ENCODE results near the gene NPAS4. TPM values are rescaled to one million over a fixed set of nuclear protein-coding genes. Genes with fewer than 3 reads are reported as not detected.

Gene NPAS4
- total and polyA plus RNA-seq, 9 of the 15 experiments (the other 6 are each of a cell fraction or from before 2014, with no cell fraction given): not detected

DNA sequence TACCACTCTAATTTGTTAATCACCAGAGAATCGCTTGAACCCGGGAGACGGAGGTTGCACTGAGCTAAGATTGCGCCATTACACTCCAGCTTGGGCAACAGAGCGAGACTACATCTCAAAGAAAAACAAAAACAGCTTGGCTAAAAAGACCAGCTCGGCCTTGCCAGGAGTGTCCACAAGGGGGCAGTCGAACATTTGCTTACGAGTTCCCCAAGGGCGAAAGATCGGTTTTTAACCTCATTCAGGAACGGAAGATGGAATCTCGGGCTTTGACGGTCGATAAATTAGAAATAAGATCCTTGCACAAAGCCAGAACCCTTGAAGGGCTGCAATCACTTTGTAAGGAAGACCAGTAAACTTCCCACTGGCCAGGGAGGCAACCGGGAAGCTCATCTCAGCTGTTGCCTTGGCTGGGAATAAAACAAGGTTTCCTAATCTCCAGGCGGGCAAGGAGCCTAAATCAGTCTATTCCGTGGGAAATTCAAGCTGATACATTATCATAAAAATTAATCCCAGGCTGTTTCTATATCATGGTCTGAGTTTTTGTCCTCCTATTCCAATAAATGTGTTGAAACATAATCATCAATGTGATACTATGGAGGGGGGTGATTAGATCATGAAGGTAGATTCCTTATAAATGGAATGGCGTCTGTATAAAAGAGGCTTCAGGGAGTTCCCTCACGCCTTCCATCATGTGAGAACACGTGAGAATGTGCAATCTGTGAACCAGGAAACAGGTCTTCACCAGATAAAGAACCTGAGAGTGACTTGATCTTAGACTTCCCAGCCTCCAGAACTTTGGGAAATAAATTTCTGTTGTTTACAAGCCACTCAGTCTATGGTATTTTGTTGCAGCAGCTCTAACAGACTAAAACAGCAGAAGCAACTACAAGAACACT, 34.4 kb upstream of the NPAS4 start (continued):
- TF ChIP-seq, protein P1, sequence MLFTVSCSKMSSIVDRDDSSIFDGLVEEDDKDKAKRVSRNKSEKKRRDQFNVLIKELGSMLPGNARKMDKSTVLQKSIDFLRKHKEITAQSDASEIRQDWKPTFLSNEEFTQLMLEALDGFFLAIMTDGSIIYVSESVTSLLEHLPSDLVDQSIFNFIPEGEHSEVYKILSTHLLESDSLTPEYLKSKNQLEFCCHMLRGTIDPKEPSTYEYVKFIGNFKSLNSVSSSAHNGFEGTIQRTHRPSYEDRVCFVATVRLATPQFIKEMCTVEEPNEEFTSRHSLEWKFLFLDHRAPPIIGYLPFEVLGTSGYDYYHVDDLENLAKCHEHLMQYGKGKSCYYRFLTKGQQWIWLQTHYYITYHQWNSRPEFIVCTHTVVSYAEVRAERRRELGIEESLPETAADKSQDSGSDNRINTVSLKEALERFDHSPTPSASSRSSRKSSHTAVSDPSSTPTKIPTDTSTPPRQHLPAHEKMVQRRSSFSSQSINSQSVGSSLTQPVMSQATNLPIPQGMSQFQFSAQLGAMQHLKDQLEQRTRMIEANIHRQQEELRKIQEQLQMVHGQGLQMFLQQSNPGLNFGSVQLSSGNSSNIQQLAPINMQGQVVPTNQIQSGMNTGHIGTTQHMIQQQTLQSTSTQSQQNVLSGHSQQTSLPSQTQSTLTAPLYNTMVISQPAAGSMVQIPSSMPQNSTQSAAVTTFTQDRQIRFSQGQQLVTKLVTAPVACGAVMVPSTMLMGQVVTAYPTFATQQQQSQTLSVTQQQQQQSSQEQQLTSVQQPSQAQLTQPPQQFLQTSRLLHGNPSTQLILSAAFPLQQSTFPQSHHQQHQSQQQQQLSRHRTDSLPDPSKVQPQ (CRISPR knock-in tag; IDR thresholded peaks at IDR 0.05; ENCODE audit: borderline replicate concordance): no peak
- TF ChIP-seq, protein P2, sequence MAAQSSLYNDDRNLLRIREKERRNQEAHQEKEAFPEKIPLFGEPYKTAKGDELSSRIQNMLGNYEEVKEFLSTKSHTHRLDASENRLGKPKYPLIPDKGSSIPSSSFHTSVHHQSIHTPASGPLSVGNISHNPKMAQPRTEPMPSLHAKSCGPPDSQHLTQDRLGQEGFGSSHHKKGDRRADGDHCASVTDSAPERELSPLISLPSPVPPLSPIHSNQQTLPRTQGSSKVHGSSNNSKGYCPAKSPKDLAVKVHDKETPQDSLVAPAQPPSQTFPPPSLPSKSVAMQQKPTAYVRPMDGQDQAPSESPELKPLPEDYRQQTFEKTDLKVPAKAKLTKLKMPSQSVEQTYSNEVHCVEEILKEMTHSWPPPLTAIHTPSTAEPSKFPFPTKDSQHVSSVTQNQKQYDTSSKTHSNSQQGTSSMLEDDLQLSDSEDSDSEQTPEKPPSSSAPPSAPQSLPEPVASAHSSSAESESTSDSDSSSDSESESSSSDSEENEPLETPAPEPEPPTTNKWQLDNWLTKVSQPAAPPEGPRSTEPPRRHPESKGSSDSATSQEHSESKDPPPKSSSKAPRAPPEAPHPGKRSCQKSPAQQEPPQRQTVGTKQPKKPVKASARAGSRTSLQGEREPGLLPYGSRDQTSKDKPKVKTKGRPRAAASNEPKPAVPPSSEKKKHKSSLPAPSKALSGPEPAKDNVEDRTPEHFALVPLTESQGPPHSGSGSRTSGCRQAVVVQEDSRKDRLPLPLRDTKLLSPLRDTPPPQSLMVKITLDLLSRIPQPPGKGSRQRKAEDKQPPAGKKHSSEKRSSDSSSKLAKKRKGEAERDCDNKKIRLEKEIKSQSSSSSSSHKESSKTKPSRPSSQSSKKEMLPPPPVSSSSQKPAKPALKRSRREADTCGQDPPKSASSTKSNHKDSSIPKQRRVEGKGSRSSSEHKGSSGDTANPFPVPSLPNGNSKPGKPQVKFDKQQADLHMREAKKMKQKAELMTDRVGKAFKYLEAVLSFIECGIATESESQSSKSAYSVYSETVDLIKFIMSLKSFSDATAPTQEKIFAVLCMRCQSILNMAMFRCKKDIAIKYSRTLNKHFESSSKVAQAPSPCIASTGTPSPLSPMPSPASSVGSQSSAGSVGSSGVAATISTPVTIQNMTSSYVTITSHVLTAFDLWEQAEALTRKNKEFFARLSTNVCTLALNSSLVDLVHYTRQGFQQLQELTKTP (IDR thresholded peaks at IDR 0.05; ENCODE audit: low read depth in 1 of 2, partially characterized antibody in 2 of 2): no peak
- TF ChIP-seq ZNF347 (CRISPR knock-in tag; IDR thresholded peaks at IDR 0.05; ENCODE audit: low read depth): no peak
- TF ChIP-seq ZNF431 (CRISPR knock-in tag; IDR thresholded peaks at IDR 0.05): no peak
- no peak for TF ChIP-seq SAFB (IDR thresholded peaks at IDR 0.05; ENCODE audit: borderline replicate concordance, low read depth, low read length)
- TF ChIP-seq ZNF668 (CRISPR knock-in tag; IDR thresholded peaks at IDR 0.05): no peak
- TF ChIP-seq, protein P3, sequence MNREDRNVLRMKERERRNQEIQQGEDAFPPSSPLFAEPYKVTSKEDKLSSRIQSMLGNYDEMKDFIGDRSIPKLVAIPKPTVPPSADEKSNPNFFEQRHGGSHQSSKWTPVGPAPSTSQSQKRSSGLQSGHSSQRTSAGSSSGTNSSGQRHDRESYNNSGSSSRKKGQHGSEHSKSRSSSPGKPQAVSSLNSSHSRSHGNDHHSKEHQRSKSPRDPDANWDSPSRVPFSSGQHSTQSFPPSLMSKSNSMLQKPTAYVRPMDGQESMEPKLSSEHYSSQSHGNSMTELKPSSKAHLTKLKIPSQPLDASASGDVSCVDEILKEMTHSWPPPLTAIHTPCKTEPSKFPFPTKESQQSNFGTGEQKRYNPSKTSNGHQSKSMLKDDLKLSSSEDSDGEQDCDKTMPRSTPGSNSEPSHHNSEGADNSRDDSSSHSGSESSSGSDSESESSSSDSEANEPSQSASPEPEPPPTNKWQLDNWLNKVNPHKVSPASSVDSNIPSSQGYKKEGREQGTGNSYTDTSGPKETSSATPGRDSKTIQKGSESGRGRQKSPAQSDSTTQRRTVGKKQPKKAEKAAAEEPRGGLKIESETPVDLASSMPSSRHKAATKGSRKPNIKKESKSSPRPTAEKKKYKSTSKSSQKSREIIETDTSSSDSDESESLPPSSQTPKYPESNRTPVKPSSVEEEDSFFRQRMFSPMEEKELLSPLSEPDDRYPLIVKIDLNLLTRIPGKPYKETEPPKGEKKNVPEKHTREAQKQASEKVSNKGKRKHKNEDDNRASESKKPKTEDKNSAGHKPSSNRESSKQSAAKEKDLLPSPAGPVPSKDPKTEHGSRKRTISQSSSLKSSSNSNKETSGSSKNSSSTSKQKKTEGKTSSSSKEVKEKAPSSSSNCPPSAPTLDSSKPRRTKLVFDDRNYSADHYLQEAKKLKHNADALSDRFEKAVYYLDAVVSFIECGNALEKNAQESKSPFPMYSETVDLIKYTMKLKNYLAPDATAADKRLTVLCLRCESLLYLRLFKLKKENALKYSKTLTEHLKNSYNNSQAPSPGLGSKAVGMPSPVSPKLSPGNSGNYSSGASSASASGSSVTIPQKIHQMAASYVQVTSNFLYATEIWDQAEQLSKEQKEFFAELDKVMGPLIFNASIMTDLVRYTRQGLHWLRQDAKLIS (CRISPR knock-in tag; IDR thresholded peaks at IDR 0.05): no peak
- TF ChIP-seq, protein P4, sequence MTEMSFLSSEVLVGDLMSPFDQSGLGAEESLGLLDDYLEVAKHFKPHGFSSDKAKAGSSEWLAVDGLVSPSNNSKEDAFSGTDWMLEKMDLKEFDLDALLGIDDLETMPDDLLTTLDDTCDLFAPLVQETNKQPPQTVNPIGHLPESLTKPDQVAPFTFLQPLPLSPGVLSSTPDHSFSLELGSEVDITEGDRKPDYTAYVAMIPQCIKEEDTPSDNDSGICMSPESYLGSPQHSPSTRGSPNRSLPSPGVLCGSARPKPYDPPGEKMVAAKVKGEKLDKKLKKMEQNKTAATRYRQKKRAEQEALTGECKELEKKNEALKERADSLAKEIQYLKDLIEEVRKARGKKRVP (CRISPR knock-in tag; IDR thresholded peaks at IDR 0.05): no peak
- TF ChIP-seq MAFG (tag; conservative IDR thresholded peaks at IDR 0.05): no peak
- no peak for TF ChIP-seq HMG20A (CRISPR knock-in tag; conservative IDR thresholded peaks at IDR 0.05)
- TF ChIP-seq HCFC1 (IDR thresholded peaks at IDR 0.05; ENCODE audit: low read depth, low read length): 0 out of 2 replicates have a peak, but pooled peaks have one; percentile 16
- TF ChIP-seq, protein P5, sequence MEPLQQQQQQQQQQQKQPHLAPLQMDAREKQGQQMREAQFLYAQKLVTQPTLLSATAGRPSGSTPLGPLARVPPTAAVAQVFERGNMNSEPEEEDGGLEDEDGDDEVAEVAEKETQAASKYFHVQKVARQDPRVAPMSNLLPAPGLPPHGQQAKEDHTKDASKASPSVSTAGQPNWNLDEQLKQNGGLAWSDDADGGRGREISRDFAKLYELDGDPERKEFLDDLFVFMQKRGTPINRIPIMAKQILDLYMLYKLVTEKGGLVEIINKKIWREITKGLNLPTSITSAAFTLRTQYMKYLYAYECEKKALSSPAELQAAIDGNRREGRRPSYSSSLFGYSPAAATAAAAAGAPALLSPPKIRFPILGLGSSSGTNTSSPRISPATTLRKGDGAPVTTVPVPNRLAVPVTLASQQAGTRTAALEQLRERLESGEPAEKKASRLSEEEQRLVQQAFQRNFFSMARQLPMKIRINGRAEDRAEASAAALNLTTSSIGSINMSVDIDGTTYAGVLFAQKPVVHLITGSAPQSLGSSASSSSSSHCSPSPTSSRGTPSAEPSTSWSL (CRISPR knock-in tag; IDR thresholded peaks at IDR 0.05; ENCODE audit: borderline replicate concordance): no peak
- no peak for TF ChIP-seq LEF1 (IDR thresholded peaks at IDR 0.05)
